ENCODE measurements around the gene STH. TPM values are rescaled to one million over a fixed set of nuclear protein-coding genes. Genes with fewer than 3 reads are reported as not detected.

The STH gene
- polyA plus RNA-seq, 1 donor (not counting 4 experiments of a cell fraction or from before 2014, with no cell fraction given) = not detected

DNA sequence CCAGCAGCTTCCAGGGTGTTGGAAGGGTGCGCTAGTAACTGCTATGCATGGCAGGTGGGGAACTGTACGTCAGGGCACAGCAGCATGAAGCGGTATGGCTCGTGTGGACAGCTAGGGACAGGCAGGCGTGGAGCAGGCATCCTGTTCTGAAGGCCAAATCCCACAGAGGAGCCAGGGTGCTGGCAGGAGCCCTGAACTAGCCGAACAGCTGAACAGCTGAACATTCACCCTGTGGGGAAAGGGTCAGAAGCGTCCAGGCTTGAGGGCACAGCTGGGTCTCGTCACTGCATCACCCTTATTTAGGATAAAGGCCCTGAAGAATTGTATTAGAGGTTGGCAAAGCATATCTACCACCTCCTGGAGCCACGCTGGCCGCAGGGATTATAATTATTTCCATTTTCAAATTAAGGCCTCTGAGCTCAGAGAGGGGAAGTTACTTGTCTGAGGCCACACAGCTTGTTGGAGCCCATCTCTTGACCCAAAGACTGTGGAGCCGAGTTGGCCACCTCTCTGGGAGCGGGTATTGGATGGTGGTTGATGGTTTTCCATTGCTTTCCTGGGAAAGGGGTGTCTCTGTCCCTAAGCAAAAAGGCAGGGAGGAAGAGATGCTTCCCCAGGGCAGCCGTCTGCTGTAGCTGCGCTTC, 3.3 kb upstream of the STH start:
- Histone ChIP-seq H3K27me3 (ENCODE audit: control insufficient read depth, extremely low read depth, insufficient read depth, low read length) (peaks cover 20% of the 10 kb centered on the region), H3K9me1 (ENCODE audit: control insufficient read depth, extremely low read depth, insufficient read depth, low read length) (no peaks in the 10 kb centered on the region), H2AFZ (ENCODE audit: control insufficient read depth, low read length) (no peak overlapping the region), H3K4me1 (ENCODE audit: control insufficient read depth, extremely low read depth, insufficient read depth, low read length) (no peaks in the 10 kb centered on the region), H4K20me1 (ENCODE audit: control insufficient read depth, extremely low read depth, insufficient read depth, low read length) (no peaks in the 10 kb centered on the region), H3K79me2 (ENCODE audit: control insufficient read depth, insufficient read depth, low read length) (no peaks in the 10 kb centered on the region), H3K4me3 (ENCODE audit: control insufficient read depth in 2 of 3, extremely low read depth in 1 of 3, insufficient read depth in 2 of 3, low read depth in 1 of 3, low read length in 3 of 3) (no peak overlapping the region), H3K27ac (ENCODE audit: control insufficient read depth, insufficient read depth, low read length) (no peak overlapping the region), H3K9ac (ENCODE audit: control insufficient read depth, extremely low read depth, insufficient read depth, low read length) (no peak overlapping the region), H3K9me3 (ENCODE audit: control insufficient read depth, low read depth, low read length) (no peaks in the 10 kb centered on the region), H3K36me3 (ENCODE audit: control insufficient read depth in 2 of 2, extremely low read depth in 1 of 2, insufficient read depth in 2 of 2, low read length in 2 of 2) (no peaks in the 10 kb centered on the region), H3K4me2 (ENCODE audit: control insufficient read depth, extremely low read depth, insufficient read depth, low read depth, low read length) (no peak overlapping the region)
- TF ChIP-seq EZH2 (IDR thresholded peaks at IDR 0.05; ENCODE audit: low read length) = no peak
- TF ChIP-seq, protein P1, sequence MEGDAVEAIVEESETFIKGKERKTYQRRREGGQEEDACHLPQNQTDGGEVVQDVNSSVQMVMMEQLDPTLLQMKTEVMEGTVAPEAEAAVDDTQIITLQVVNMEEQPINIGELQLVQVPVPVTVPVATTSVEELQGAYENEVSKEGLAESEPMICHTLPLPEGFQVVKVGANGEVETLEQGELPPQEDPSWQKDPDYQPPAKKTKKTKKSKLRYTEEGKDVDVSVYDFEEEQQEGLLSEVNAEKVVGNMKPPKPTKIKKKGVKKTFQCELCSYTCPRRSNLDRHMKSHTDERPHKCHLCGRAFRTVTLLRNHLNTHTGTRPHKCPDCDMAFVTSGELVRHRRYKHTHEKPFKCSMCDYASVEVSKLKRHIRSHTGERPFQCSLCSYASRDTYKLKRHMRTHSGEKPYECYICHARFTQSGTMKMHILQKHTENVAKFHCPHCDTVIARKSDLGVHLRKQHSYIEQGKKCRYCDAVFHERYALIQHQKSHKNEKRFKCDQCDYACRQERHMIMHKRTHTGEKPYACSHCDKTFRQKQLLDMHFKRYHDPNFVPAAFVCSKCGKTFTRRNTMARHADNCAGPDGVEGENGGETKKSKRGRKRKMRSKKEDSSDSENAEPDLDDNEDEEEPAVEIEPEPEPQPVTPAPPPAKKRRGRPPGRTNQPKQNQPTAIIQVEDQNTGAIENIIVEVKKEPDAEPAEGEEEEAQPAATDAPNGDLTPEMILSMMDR (optimal IDR thresholded peaks at IDR 0.05 in 1 of 3, IDR thresholded peaks at IDR 0.05 in 1 of 3, conservative IDR thresholded peaks at IDR 0.05 in 1 of 3; ENCODE audit: extremely low read depth in 1 of 3, insufficient read depth in 2 of 3, low read length in 3 of 3) = no peak
- dilution Hi-C loops (cut with MboI; ENCODE audit: extremely low pct_ligation_motif_present, low sequenced_read_pairs) = no loop called here
- DNase-seq (ENCODE audit: low read depth, low spot score) (no peak), FAIRE-seq (no peak)

DNA sequence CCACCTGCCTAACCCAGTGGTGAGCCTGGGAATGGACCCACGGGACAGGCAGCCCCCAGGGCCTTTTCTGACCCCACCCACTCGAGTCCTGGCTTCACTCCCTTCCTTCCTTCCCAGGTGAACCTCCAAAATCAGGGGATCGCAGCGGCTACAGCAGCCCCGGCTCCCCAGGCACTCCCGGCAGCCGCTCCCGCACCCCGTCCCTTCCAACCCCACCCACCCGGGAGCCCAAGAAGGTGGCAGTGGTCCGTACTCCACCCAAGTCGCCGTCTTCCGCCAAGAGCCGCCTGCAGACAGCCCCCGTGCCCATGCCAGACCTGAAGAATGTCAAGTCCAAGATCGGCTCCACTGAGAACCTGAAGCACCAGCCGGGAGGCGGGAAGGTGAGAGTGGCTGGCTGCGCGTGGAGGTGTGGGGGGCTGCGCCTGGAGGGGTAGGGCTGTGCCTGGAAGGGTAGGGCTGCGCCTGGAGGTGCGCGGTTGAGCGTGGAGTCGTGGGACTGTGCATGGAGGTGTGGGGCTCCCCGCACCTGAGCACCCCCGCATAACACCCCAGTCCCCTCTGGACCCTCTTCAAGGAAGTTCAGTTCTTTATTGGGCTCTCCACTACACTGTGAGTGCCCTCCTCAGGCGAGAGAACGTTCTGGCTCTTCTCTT, 2.6 kb upstream of the STH start:
- Histone ChIP-seq H3K36me3 (ENCODE audit: control insufficient read depth in 2 of 2, extremely low read depth in 1 of 2, insufficient read depth in 2 of 2, low read length in 2 of 2) (no peaks in the 10 kb centered on the region), H3K79me2 (ENCODE audit: control insufficient read depth, insufficient read depth, low read length) (no peaks in the 10 kb centered on the region), H3K27ac (ENCODE audit: control insufficient read depth, insufficient read depth, low read length) (no peak overlapping the region), H3K27me3 (ENCODE audit: control insufficient read depth, extremely low read depth, insufficient read depth, low read length) (peaks cover 16% of the 10 kb centered on the region), H3K9ac (ENCODE audit: control insufficient read depth, extremely low read depth, insufficient read depth, low read length) (no peak overlapping the region), H3K9me3 (ENCODE audit: control insufficient read depth, low read depth, low read length) (no peaks in the 10 kb centered on the region), H3K9me1 (ENCODE audit: control insufficient read depth, extremely low read depth, insufficient read depth, low read length) (no peaks in the 10 kb centered on the region), H3K4me2 (ENCODE audit: control insufficient read depth, extremely low read depth, insufficient read depth, low read depth, low read length) (no peak overlapping the region), H3K4me1 (ENCODE audit: control insufficient read depth, extremely low read depth, insufficient read depth, low read length) (no peaks in the 10 kb centered on the region), H4K20me1 (ENCODE audit: control insufficient read depth, extremely low read depth, insufficient read depth, low read length) (no peaks in the 10 kb centered on the region), H3K4me3 (ENCODE audit: control insufficient read depth in 2 of 3, extremely low read depth in 1 of 3, insufficient read depth in 2 of 3, low read depth in 1 of 3, low read length in 3 of 3) (no peak overlapping the region), H2AFZ (ENCODE audit: control insufficient read depth, low read length) (no peak overlapping the region)
- dilution Hi-C loops (cut with MboI; ENCODE audit: extremely low pct_ligation_motif_present, low sequenced_read_pairs) = no loop called here
- DNase-seq (ENCODE audit: low read depth, low spot score) (no peak), FAIRE-seq (no peak)
- no peak for TF ChIP-seq EZH2 (IDR thresholded peaks at IDR 0.05; ENCODE audit: low read length)
- TF ChIP-seq, protein P1 (optimal IDR thresholded peaks at IDR 0.05 in 1 of 3, IDR thresholded peaks at IDR 0.05 in 1 of 3, conservative IDR thresholded peaks at IDR 0.05 in 1 of 3; ENCODE audit: extremely low read depth in 1 of 3, insufficient read depth in 2 of 3, low read length in 3 of 3) = no peak
